Suppressor macrophage treated with lipopolysaccharide for 1 hour (primary cell): ENCODE data around the gene COL6A5.
"Not testable (repeated sequence)": the region's sequence is repeated elsewhere in the genome, so short reads cannot be mapped to it uniquely, and the experiment has no call there.

Experiments
- DNase-seq, 3 donors: peaks; one replicate each; pipeline ENCODE4 v3.0.0-alpha.2; 2020 to 2022

The COL6A5 gene

GRCh38 chr3:130386604-130387263 is 41.3 kb downstream of the COL6A5 start:
- no peak for DNase-seq

- no peak for DNase-seq
Measured at GRCh38 chr3:130389743-130390478, 44.4 kb downstream of the COL6A5 start.

GRCh38 chr3:130392266-130392665 is 46.8 kb downstream of the COL6A5 start:
- no peak for DNase-seq

- no peak for DNase-seq
Measured at GRCh38 chr3:130393594-130393993, 48.1 kb downstream of the COL6A5 start.

- no peak for DNase-seq
Measured at GRCh38 chr3:130395331-130395730, 49.9 kb downstream of the COL6A5 start.

- no peak for DNase-seq
Measured at GRCh38 chr3:130395916-130396315, 50.4 kb downstream of the COL6A5 start.

- DNase-seq, result no peak
Measured at GRCh38 chr3:130404401-130404800, 58.9 kb downstream of the COL6A5 start.

GRCh38 chr3:130405956-130406355 is 60.5 kb downstream of the COL6A5 start:
- no peak for DNase-seq

GRCh38 chr3:130408253-130408652 is 62.8 kb downstream of the COL6A5 start:
- not testable (repeated sequence) for DNase-seq

GRCh38 chr3:130411320-130411719 is 65.8 kb downstream of the COL6A5 start:
- DNase-seq, result no peak

- no peak for DNase-seq
Measured at GRCh38 chr3:130412991-130413560, 67.6 kb downstream of the COL6A5 start.

GRCh38 chr3:130414457-130414856 is 69.0 kb downstream of the COL6A5 start:
- DNase-seq, result peak; percentile 48 to 72 (median 69)

GRCh38 chr3:130420466-130420865 is 75.0 kb downstream of the COL6A5 start:
- no peak for DNase-seq

GRCh38 chr3:130423064-130423463 is 77.6 kb downstream of the COL6A5 start:
- no peak for DNase-seq

GRCh38 chr3:130424837-130425236 is 79.4 kb downstream of the COL6A5 start:
- DNase-seq, result no peak

GRCh38 chr3:130425484-130425883 is 80.0 kb downstream of the COL6A5 start:
- DNase-seq, result no peak

GRCh38 chr3:130426206-130426605 is 80.7 kb downstream of the COL6A5 start:
- DNase-seq, result no peak

- DNase-seq, result no peak
Measured at GRCh38 chr3:130428871-130429712, 83.6 kb downstream of the COL6A5 start.

- no peak for DNase-seq
Measured at GRCh38 chr3:130429713-130430023, 84.2 kb downstream of the COL6A5 start.

- DNase-seq, result no peak
Measured at GRCh38 chr3:130430266-130430665, 84.8 kb downstream of the COL6A5 start.

GRCh38 chr3:130432086-130432485 is 86.6 kb downstream of the COL6A5 start:
- not testable (repeated sequence) for DNase-seq

- DNase-seq, result no peak
Measured at GRCh38 chr3:130433306-130433705, 87.8 kb downstream of the COL6A5 start.

GRCh38 chr3:130442284-130442683 is 96.8 kb downstream of the COL6A5 start:
- DNase-seq, result no peak
